Hepatocyte (in vitro differentiated cells): ENCODE results near the gene PDK2. TPM values are rescaled to one million over a fixed set of nuclear protein-coding genes. Genes with fewer than 3 reads are reported as not detected.
A peak's percentile ranks its signal among the peaks of the same experiment; 100 is the strongest.

ENCODE experiments used
- DNase-seq: peaks from one replicate; pipeline ENCODE4 v3.0.0-alpha.2; 2016; ENCODE audit warnings: low spot score
- H2AFZ ChIP-seq: fragments of 200-600 bp; sonication (generic); 2 replicates; pipeline ENCODE4 v1.6.0; 2016; ENCODE audit warnings: antibody characterized with exemption, mild to moderate bottlenecking
- H3K27ac ChIP-seq: fragments of 200-600 bp; sonication (generic); 2 replicates; pipeline ENCODE4 v1.5.1; 2016; ENCODE audit warnings: mild to moderate bottlenecking
- H3K27me3 ChIP-seq: fragments of 200-600 bp; sonication (generic); 2 replicates; pipeline ENCODE4 v1.6.1; 2016
- H3K36me3 ChIP-seq: fragments of 200-600 bp; sonication (generic); replicated peaks from 2 replicates; pipeline ENCODE4 v1.5.1; 2016; ENCODE audit warnings: low read depth; ENCODE audit not compliant: insufficient read depth
- H3K4me1 ChIP-seq: fragments of 200-600 bp; sonication (generic); 2 replicates; pipeline ENCODE4 v1.5.1; 2016; ENCODE audit warnings: mild to moderate bottlenecking, moderate library complexity; ENCODE audit not compliant: insufficient read depth
- H3K4me2 ChIP-seq: fragments of 200-600 bp; sonication (generic); 2 replicates; pipeline ENCODE4 v1.6.0; 2016
- H3K4me3 ChIP-seq: fragments of 200-600 bp; sonication (generic); 2 replicates; pipeline ENCODE4 v1.5.1; 2016; ENCODE audit warnings: mild to moderate bottlenecking
- H3K79me2 ChIP-seq: fragments of 200-600 bp; sonication (generic); 2 replicates; pipeline ENCODE4 v1.6.0; 2017; ENCODE audit warnings: mild to moderate bottlenecking
- H3K9me2 ChIP-seq: fragments of 200-600 bp; sonication (generic); replicated peaks from 2 replicates; pipeline ENCODE4 v1.6.0; 2017; ENCODE audit warnings: mild to moderate bottlenecking; ENCODE audit not compliant: insufficient read depth
- H3K9me3 ChIP-seq: fragments of 200-600 bp; sonication (generic); 2 replicates; pipeline ENCODE4 v1.5.1; 2016; ENCODE audit warnings: low read depth, mild to moderate bottlenecking
- H4K20me1 ChIP-seq: fragments of 200-600 bp; sonication (generic); 2 replicates; pipeline ENCODE4 v1.6.0; 2016; ENCODE audit warnings: mild to moderate bottlenecking; ENCODE audit not compliant: insufficient read depth, poor library complexity, severe bottlenecking
- EZH2 ChIP-seq: fragments of 200-600 bp; sonication (generic); IDR thresholded peaks from 2 replicates; pipeline ENCODE4 v1.6.1; 2016; ENCODE audit warnings: antibody characterized with exemption, mild to moderate bottlenecking, borderline replicate concordance
- EZH2phosphoT487 ChIP-seq: fragments of 200-600 bp; sonication (generic); IDR thresholded peaks from one replicate; pipeline ENCODE4 v1.6.1; 2018; ENCODE audit warnings: antibody characterized with exemption, mild to moderate bottlenecking, low read depth, moderate library complexity; ENCODE audit not compliant: unreplicated experiment, severe bottlenecking
- WGBS: methylation state at CpG from one replicate; pipeline ENCODE4 v1.1.6; 2016; ENCODE audit warnings: low lambda C conversion rate; ENCODE audit errors: missing lambda C conversion rate; 5-methylcytosine and 5-hydroxymethylcytosine counted together
- polyA plus RNA-seq: library from polyadenylated mRNA; unstranded; fragments of >200 nt; fragmentation: Nextera tagmentation; extraction: Ambion mirVana; gene quantifications from 2 replicates; pipeline ENCODE4 v1.2.1, GENCODE V29; 2016
- total RNA-seq: library from RNA; depleted of rRNA; stranded (reverse); fragments of >200 nt; gene quantifications from 2 replicates; pipeline ENCODE4 v1.2.3, GENCODE V29; 2014
- TF ChIP-seq, protein P1 (sequence below): fragments of 200-600 bp; sonication (generic); IDR thresholded peaks from 2 replicates; pipeline ENCODE4 v1.5.1; 2016; ENCODE audit warnings: antibody characterized with exemption, mild to moderate bottlenecking; ENCODE audit not compliant: poor library complexity

The PDK2 gene
- total and polyA plus RNA-seq, 2 experiments from 2014 or later, result 42.7 to 56.9 TPM

DNA sequence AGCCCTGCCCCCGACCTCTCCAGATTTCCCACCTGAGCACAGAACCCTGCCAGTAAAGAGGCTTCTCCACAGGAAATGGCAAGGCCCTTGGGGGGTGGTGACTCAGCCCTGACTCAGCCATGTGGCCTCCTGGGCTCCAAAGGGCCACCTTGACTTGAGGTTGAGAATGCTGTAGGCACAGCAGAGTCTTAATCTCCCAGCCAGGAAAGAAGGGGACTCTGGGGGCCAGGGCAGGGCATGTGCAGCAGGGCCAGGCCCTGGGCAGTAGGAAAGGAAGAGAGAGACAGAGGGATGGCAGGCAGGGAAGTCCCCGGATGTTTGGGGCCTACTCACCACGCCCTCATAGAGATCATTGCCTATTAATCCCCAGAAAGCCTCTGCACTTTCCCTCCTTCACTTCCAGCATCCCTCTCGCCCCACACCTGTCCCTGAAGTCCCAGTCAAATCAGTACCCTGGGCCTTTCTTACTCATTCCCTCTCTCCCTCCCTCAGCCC, 44.0 kb upstream of the PDK2 start:
- no peak overlapping the region for H3K4me3 ChIP-seq
- H3K9me2 ChIP-seq, result no peaks in the 10 kb centered on the region
- DNase-seq, result peak; percentile 70
- TF ChIP-seq EZH2phosphoT487, result no peak
- TF ChIP-seq, protein P1, sequence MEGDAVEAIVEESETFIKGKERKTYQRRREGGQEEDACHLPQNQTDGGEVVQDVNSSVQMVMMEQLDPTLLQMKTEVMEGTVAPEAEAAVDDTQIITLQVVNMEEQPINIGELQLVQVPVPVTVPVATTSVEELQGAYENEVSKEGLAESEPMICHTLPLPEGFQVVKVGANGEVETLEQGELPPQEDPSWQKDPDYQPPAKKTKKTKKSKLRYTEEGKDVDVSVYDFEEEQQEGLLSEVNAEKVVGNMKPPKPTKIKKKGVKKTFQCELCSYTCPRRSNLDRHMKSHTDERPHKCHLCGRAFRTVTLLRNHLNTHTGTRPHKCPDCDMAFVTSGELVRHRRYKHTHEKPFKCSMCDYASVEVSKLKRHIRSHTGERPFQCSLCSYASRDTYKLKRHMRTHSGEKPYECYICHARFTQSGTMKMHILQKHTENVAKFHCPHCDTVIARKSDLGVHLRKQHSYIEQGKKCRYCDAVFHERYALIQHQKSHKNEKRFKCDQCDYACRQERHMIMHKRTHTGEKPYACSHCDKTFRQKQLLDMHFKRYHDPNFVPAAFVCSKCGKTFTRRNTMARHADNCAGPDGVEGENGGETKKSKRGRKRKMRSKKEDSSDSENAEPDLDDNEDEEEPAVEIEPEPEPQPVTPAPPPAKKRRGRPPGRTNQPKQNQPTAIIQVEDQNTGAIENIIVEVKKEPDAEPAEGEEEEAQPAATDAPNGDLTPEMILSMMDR, result no peak
- TF ChIP-seq EZH2, result no peak
- H3K27me3 ChIP-seq, result no peaks in the 10 kb centered on the region
- no peak overlapping the region for H2AFZ ChIP-seq
- peaks cover 34% of the 10 kb centered on the region for H3K4me1 ChIP-seq
- H3K4me2 ChIP-seq, result peak overlapping the region; percentile 30
- WGBS, result 68% methylated on average over 4 of the region's 4 CpGs
- no peaks in the 10 kb centered on the region for H4K20me1 ChIP-seq
- no peaks in the 10 kb centered on the region for H3K9me3 ChIP-seq
- no peaks in the 10 kb centered on the region for H3K36me3 ChIP-seq
- peak overlapping the region; percentile 48 for H3K27ac ChIP-seq
- no peaks in the 10 kb centered on the region for H3K79me2 ChIP-seq

DNA sequence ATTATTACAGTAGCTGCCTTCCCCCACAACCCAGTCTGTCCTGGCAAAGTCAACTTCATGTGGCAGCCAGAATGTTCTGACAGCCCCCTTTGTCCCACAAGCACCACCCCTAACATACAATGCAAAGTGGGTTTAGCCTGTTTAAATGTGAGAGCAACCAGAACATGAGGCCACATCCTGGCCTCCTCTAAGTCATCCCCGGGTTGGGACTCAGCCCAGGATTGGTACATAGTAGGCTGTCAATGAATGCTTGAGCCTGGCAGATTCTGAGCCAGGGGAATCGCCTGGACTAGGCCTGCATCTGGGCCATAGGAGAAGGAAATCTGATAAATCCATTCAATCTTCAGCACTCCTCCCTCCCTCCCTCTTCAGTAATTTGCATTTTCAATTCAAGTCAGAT, 43.5 kb upstream of the PDK2 start:
- 73% methylated on average over 2 of the region's 2 CpGs for WGBS

DNA sequence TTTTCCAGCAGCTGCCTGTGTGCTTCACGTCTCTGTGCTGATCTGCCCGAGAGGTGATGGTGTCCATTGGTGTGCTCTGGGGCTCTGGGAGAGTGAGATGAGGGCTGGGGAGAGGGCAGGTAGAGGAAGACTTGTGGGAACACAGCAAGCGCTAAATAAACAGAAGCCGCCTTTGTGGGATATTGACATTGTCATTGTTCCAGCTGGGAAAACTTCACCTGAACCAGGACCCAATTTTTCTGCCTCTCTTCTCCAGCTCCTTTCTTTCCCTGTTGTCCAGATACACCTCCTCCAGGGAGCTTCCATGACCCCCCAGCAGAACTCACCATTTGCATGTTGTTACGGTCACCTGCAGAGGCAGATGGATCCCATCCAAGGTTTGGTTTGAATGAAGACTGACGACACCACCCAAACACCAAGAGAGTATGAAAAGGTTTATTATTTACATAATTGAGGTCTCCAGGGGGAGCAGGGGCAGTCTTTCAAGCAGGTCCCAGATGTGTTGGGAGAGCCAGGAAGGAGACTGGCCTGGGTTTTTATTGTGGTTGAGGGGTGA, 42.8 kb upstream of the PDK2 start:
- no peaks in the 10 kb centered on the region for H3K36me3 ChIP-seq
- no peak overlapping the region for H3K4me2 ChIP-seq
- DNase-seq, result no peak
- H3K27ac ChIP-seq, result peak overlapping the region; percentile 73
- H3K4me3 ChIP-seq, result no peak overlapping the region
- TF ChIP-seq EZH2phosphoT487 (no peak), EZH2 (no peak)
- TF ChIP-seq, protein P1, result no peak
- no peaks in the 10 kb centered on the region for H3K9me3 ChIP-seq
- H3K27me3 ChIP-seq, result no peaks in the 10 kb centered on the region
- no peak overlapping the region for H2AFZ ChIP-seq
- 80% methylated on average over 6 of the region's 6 CpGs for WGBS
- H4K20me1 ChIP-seq, result no peaks in the 10 kb centered on the region
- no peaks in the 10 kb centered on the region for H3K9me2 ChIP-seq
- H3K4me1 ChIP-seq, result peaks cover 40% of the 10 kb centered on the region
- H3K79me2 ChIP-seq, result no peaks in the 10 kb centered on the region

More for the DNA sequence above, 43.5 kb upstream of the PDK2 start:
- Histone ChIP-seq H4K20me1 (no peaks in the 10 kb centered on the region), H3K9me3 (no peaks in the 10 kb centered on the region), H3K27ac (peak overlapping the region; percentile 48), H3K27me3 (no peaks in the 10 kb centered on the region), H3K4me2 (peak overlapping the region; percentile 30), H3K36me3 (no peaks in the 10 kb centered on the region), H3K9me2 (no peaks in the 10 kb centered on the region), H3K4me1 (peaks cover 34% of the 10 kb centered on the region), H3K4me3 (no peak overlapping the region), H3K79me2 (no peaks in the 10 kb centered on the region), H2AFZ (no peak overlapping the region)
- DNase-seq, result no peak
- TF ChIP-seq EZH2phosphoT487, result no peak
- TF ChIP-seq, protein P1, result no peak
- no peak for TF ChIP-seq EZH2
